ENCODE measurements around the gene YY1AP1.

DNA sequence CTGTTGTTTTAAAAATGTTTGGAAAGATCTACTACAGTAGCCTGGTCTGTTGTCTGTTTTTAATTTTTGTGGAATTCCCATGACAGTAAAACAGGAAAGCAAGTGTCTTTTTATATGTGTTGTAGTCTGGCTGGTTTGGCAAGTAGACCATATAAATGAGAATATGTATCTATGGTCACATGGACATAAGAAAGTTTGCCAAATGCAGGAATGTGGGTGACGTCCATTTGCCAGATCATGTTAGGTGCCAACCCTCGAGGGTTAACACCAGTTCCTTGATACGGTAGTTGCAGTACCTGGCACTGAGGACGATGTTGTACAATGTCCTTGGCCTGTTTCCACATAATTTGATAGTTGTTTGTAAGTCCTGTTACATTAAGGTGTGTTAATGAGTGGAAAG lies 6.5 kb upstream of the YY1AP1 start:
- TF ChIP-seq CTCF (IDR thresholded peaks at IDR 0.05) (no peak), POLR2AphosphoS5 (IDR thresholded peaks at IDR 0.05) (no peak)

All from gastroesophageal sphincter (tissue), 3 donors.